HG02678 (cell line): ENCODE results near the gene KCTD11.
A peak's percentile ranks its signal among the peaks of the same experiment; 100 is the strongest.

Experiments
- ATAC-seq: cut with Tn5 transposase; IDR thresholded peaks from one replicate; pipeline ENCODE4 v1.9.1; 2021; ENCODE audit warnings: mild to moderate bottlenecking, moderate library complexity; ENCODE audit not compliant: unreplicated experiment

The KCTD11 gene

DNA sequence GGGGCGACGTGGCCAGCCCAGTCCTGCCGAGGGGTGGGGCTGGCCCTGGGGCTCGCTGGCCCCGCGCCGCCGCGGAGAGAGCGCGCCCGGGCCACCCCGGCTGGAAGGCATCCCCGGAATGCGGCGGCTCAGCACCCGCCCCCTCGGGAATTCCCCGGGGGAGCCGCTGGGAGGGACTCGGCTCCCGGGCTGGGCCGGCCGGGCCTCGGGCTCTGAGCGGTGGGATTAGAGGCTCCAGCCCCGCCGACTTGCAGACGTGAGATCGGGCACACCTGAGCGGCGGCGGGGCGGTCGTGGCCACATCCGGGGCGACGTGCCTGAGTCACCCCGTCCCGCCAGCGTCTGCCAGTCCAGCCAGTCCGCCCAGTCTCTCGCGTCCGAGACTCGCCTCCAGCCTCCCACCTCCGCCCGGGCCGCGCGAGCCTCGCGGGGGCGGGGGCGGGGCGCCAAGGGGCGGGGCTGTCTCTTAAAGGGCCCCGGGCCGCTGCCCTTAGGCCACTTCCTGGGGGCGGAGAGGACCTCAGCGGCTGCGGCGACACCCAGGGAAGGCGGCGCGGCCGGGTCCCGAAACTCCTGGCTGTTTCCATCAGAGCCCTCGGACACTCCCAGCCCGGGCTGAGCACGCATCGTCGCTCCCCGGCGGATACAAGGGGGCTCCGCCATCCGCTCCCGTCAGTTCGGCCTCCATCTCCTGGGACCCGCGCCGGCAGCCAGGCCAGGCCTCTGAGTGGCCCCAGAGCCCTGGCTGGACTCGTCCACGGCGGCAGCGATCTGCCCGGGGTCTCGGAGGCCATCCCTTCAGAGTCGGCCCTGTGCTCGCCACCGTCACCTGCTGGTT, at the start of gene KCTD11:
TSS of gene KCTD11 (plus strand) at position 498 of the 838 bp plus-strand sequence.
- ATAC-seq, result peak; percentile 60

DNA sequence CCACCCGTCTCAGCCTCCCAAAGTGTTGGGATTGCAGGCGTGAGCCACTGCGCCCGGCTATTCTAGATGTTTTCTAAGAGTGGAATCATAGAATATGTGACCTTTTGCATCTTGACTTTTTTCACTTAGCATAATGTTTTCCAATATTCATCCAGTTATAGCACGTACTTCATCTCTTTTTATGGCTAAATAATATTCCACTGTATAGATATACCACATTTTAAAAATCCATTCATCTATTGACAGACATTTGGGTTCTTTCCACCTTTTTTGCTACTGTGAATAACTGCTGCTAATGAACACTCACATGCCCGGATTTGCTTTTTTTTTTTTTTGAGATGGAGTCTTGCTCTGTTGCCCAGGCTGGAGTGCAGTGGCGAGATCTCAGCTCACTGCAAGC, 47.8 kb upstream of the KCTD11 start:
- no peak for ATAC-seq

DNA sequence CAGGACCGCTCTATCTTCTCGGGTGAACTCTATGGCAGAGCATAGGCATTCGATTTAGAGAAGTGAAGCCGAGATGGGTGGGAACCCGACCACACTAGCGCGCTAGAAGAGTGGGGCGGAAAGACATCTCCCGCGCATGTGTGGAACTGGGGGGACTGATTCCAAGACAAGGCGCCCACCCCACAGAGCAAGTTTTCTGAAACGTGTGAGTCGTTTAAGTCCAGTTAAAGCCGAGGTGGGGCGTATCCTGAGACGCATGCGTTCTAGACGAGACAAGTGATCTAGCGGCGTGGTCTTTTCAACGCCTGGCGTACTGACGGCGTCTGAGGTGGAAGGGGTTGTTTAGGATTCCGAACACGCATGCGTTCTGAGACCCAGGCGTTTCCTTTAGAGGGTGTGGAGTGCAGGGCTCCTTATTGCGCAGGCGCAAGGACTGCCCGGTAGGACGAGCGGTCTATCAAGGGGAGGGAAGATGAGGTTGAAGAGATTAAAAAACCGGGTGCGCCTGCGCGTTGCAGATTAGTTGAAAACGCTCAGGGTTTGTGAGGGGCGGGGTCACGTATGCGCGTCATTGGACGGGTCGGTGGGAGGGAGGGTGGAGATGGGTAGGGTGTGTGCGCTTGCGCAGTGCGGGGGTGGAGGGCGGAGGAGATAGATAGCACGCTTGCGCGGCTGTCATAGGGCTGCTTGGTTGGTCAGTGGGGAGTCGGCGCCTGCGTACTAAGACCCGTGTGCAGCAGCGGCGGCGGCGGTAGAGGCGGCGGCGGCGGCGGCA, 44.9 kb upstream of the KCTD11 start, which contains the start of gene EIF5A:
TSS of gene EIF5A (plus strand) at position 718 of the 775 bp plus-strand sequence. CDS start 2,008 bp downstream, outside the sequence.
- peak; percentile 70 for ATAC-seq

DNA sequence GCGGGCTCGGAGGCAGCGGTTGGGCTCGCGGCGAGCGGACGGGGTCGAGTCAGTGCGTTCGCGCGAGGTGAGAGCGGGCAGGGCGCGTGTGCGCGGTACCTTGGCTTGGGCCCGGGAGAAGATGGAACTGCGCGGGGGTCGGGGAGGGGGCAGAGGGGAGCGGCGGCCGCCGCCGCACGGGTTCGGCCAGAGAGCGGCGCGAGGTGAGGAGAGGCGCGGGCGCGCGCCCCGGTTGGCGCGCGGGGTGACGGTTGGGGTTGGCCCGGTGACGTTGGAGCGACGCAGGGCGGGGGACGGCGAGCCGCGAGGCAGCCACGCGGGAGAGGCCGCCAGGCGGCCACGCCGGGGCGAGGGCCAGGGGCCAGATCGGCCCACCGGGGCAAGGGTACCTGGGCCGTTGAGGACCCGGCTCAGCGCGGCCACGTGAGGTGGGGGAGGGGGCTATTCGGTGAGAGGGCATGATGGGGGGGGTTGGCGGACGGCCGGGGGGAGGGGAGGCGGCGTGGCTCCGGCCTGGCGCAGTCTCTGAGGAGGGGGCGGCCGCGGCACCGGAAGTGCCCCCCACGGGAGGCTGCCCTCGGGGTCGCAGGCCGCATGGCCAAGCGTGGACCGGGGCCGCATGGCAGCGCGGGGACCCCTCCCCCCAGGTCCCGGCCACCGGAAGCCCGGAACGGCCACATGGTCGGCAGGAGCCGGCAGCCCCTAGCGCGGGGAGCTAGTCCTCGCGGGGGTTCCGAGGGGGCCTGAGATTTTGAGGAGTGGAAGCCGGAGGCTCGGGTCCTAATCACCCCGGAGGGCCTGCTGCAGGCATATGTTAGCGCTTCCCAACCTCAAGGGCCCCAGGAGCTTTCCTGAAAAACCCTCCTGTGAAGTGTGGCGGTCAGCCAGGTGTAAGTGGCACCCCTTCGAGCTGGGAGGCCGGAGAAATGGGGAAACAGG, 44.0 kb upstream of the KCTD11 start:
- peak; percentile 1 for ATAC-seq

DNA sequence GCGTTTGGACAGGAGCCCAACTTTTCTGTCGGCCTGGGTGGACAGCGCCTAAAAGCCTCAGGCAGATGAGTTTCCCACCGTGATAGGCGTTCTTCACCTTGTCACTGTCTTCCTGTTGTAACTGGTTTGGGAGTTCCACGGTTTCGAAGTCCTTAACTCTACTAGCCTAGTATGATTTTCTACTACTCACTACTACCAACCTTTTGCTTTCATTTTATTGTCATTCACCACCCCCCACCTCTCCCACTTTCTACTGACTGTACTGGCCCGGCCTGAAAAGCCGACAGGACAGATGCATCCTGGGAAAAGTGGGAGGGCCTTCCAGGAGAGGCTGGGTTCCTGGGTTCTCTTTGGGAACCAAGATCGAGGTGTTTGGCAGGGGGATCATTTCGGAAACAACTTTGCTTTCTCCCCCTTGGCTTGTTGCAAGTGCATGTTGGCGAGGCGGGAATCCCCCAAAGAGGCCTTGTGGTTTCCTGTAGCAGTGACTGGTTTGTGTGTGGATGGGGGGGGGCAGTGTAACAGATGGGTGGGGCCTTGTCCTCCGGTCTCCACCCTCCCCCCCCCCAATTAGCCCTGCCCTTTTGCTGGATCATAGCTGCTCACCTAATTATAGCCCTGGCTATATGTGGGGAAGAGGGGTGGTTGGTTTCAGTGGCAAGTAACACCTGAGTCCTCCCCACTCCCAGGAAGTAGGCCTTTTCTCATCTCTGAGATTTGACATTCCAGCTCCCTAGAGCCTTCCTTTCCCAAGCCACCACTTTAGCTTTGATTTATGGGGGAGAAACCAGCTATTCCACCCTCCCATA, 43.1 kb upstream of the KCTD11 start:
- ATAC-seq, result no peak

DNA sequence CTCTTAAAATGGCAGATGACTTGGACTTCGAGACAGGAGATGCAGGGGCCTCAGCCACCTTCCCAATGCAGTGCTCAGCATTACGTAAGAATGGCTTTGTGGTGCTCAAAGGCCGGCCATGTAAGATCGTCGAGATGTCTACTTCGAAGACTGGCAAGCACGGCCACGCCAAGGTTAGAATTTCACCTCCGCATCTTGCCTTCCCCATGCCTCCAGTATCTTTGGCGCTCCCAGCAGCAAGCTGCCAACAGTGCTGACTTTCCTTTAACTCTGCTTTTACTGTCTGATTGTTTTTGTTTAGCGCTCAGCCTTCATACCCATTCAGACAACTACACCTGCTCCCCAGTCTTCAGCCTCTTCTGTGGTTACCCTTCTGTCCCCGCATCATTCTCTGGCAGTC, 42.3 kb upstream of the KCTD11 start:
- ATAC-seq, result no peak

DNA sequence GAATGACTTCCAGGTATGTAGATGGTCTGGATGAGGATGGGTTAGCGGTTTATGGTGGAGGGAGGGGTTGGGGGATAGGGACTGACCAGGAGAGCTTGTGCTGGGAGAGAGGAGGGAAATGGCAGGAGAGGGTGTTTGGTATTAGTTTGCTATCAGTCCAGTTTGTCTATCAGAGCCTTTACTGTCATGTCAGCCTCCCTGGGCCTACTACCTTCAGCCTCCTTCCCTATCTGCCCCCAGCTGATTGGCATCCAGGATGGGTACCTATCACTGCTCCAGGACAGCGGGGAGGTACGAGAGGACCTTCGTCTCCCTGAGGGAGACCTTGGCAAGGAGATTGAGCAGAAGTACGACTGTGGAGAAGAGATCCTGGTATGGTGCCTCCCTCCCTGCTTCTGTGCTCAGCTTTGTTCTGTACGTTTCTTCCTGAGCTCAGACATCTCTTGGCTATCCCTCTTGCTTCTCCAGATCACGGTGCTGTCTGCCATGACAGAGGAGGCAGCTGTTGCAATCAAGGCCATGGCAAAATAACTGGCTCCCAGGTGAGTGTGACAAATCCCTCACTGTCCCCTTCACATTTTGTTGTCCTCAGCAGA, 40.8 kb upstream of the KCTD11 start:
- ATAC-seq, result no peak

DNA sequence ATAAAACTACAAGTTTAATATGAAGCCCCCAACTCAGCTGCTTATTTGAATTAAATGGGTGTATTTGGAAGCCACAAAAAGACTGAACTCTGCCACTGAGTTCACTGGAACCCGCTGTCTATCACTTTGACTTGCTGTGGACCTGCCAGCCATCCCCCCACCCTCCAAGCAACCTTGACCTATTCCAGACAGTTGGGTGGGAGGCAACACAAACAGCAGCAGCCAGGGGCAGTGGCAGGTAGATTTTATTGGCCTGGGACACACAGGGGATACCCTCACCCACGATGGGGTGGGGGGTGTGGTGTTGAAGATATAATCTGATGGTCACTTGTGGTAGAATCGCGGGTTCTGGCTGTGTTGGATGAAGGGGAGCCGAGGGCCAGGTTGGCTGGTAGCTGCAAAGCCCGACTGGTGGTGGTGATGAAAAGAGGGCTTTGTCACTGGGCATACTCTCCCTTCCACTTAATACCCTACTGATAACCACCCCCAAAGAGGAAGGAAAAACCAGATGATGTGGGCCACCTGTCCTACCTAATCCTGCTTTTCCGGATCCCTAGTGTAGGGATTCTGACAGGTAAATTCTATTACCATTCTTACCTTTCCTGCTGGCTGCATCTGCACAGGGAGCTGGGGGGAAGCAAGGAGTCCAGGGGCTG, 39.4 kb upstream of the KCTD11 start:
- no peak for ATAC-seq

DNA sequence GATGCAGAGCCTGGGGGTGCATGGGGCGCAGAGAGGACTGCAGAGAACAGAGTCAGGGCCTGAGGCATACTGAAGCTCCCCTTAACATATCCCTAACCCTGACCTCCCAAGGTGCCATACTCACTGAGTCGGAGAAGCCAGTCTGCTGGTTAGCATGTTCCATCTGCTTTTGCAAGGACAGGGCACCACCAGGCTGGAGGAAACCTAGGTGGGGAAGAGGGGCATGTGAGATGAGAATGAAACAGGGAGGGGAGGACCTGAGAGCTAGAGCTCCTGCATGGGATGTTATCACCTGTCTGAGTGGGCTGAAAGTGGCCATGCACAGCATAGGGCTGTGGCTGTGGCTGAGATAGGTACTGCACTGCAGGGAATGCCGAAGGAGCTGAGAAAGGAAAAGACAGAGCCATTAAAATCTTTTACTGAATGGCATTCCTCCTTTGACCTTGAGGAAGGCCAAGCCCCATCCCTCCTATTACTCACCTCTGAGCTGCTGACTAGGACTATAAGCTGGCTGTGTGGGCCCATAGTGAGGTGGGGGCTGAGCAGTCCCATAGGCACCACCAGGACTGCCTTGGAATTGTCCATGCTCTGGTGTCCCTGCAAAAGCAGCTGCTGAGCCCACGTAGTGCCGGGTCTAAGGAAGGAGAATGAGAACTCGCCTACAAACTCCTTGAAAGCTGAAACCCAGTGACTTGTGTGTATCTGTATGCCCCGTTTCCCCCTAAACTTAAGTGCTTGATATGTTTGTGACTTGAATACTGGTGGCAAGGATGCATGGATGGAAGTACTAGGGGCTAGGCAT, 38.7 kb upstream of the KCTD11 start:
- ATAC-seq, result no peak

DNA sequence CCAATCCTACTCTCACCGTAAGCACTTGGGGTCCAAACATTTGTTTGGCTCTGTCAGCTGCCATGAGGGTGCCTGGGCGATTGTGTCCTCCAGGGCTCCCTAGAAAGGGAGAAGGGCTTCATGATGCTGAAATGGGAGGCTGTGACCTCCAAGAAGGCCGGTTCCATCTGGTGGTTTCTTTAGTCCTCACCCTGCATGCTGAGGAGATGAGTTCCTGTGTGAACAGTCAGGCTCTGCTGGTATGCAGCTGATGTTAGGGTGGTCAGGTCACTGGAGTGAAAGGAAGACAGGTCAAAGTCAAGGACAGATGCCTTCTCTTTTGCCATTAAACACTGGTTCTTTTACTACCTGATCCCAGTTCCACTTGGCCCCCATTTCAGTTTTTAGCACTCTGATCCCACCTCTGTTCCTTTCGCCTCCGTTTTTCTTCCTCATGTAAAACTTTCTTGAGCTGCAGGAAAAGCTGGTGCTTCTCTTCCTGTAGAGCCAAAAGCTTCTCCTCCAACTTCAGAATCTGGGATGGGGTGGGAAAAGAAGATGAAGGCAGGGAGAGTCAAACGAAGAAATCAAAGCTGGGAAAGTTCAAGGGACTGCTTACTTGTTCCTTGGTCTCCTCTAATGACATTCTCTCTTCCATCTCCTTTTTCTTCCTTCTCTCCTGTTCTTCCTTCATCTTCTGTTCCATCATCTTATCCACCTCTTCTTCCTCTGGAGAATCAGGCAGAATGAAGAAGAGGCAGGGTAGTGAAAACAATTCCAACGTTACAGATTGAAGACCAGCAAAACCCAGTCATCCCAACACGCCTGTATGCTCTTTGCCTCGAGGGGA, 37.9 kb upstream of the KCTD11 start:
- no peak for ATAC-seq

DNA sequence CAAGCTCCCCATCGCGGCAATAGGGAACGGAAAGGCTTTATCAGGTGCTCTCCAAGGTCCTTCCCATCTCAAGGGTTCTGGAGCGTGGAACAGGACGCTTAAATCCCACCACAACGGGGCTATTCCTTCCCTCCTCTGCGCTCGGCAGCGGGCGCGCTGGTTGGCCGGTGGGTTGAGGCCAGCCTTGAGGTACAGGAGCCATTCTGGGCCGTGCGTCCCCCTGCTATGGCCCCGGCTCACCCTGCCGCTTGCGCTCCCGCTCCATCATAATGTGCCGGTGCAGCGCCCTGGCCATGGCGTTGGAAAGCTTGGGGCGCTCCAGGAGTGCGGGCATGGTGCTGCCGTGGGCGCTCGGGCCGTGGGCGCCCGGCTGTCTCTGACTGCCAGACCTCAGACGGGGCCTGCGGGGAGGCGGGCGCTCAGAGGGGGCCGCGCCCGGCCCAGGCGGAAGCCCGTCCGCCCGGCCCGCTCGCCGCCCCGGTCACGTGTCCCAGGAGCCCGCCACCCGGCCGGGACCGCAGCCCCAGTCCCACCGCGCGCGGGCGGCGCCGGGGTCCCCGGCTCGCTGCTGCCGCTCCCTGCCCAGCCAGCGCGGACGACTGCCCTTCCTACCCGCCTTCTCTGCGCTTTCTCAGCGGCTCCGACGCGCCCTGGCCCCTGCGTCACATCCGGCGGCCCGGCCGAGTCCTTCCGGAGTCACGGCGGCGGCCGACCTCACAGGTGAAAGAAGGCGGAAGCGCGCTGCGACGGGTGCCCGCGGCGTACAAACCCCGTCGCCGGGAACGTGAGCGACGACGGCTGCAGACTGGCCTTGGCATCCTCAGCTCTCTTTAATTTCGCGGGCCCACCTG, 37.0 kb upstream of the KCTD11 start, which contains the start of gene GPS2:
TSS of gene GPS2 (minus strand) at position 642 of the 851 bp plus-strand sequence. CDS start at position 334, 308 bp downstream.
- peak; percentile 87 for ATAC-seq

DNA sequence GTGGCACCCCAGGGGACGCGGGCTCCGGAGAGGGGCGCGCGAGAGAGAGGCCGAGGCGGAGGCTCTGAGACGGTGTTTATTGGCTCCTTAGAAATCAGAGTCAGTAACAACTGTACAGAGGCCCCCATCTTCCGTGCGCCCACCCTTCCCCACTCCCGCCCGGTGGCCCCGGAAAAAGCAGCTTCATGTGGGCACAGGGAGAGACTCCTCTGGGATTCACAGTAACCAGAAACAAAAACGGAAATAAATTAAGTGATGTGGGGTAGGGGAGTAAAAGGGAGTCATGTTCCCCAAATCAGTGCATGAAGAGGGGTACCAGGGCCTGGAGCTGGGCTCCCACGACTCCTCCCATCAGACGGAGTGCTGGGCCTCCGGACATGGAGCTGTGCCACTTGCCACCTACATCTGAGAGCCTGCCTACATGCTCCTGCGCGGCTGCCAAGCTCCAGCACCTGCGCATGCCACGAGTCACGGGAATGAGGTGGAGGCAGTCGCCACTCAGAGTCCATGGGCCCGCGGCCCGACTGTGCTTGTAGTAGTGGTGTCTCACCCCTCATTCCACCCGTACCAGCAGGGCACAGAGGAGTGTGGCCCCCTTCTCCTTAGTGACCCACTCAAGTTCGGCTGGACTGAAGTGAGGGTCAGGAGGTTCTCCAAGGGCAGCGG, 36.3 kb upstream of the KCTD11 start:
- no peak for ATAC-seq

DNA sequence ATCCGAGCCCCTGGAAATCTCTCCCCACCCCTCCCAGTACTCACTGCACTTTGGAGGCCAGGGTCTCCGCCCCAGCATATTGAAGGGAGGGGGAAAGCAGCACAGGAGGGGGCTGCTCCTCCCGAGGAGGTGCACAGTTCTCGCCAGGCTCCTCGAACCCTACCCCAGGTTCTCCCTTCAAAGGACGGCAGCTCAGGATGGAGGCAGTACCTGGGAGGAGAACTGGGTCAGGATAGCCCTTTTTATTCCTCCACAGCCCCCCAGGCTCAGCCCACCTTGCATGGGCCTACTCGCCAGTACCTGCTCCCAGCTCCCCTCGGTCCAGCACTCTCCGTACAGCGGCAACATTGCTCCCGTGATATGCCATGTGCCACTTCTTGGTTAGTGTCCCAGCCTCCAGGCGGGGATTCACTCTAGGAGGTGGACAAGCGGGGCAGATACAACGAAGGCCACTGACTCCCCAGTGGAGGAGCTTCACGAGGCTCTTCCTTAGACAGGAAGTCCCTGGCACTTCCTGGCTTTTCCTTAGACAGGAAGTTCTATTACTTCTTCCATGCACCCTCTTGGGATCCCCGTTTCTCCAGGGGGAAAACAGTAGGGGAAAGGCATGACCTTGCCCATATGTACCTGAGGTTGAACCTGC, 34.7 kb upstream of the KCTD11 start:
- no peak for ATAC-seq

DNA sequence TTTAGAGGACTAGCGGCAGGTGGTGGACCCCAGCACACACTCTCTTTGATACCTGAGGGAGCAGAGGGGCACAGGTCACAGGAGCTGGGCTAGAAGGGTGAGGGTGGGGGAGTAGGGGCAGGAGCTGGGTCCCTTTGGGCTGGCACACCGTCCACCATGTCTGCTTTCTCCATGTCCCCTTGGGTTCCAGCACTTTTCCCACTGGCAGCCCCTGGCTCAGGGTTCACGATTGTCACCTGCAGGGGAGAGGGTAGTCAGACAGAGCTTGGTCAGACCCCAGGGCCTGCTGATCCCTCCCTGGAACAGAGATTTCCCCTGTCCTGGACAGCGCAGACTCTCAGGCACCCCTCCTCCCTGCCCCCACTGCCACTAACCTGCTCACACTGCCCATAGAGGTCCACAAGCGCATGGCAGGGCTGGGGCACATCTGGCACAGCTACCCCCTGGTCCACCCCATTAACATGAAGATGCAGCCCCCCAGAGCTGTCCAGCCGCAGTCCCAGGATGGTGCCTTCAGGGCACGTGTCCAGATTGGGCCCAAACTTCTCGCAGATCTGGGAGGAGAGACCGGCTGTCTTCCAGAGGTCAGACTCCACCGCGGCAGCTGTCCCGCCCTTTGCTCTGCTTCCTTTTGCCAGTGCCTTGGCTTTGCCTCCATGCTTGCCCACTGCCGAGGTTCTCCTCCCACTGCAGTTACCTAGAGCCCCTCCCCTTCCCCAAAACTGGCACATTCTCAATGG, 33.7 kb upstream of the KCTD11 start:
- ATAC-seq, result no peak

DNA sequence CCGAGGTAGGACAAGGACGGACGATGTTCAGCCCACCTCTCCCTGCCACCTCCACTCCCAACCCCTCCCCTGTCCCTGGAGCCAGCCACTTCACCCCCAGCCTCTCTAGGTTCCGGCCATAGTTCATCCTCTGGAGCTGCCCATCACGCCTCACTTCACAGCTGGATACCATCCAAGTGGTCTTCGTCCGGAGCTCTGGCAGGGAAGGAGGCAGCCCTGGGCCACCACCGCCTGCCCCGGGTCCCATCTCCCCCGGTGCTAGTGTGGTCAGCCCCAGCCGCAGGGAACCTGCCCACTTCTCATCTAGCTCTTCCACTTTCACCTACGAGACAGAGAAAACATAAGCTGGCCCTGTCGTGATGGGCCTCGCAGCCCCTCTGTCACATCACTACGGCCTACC, 30.5 kb upstream of the KCTD11 start:
- no peak for ATAC-seq
